Ovary (tissue), 3 donors: Measurements from ENCODE around the gene RAB3D.

Experiments
- EP300 ChIP-seq: sonication (generic); formaldehyde crosslinking; IDR thresholded peaks from one replicate; pipeline ENCODE4 v1.6.1; 2017; ENCODE audit warnings: antibody characterized with exemption
- POLR2A ChIP-seq: fragments of 450-650 bp; IDR thresholded peaks from one replicate; pipeline ENCODE4 v1.6.1; 2017; ENCODE audit warnings: antibody characterized with exemption, mild to moderate bottlenecking, moderate library complexity
- TF ChIP-seq, protein P1 (sequence below), 3 donors: fragments of 450-650 bp in 2 of 3; fragments of 200-600 bp in 1 of 3; IDR thresholded peaks; one replicate each; pipeline versions ENCODE4 v1.5.1 to v1.8.0; 2016 to 2022; ENCODE audit warnings: antibody characterized with exemption in 3 of 3, mild to moderate bottlenecking in 1 of 3
- donor health status: DM: no; HTN: no; CAD: no.

DNA sequence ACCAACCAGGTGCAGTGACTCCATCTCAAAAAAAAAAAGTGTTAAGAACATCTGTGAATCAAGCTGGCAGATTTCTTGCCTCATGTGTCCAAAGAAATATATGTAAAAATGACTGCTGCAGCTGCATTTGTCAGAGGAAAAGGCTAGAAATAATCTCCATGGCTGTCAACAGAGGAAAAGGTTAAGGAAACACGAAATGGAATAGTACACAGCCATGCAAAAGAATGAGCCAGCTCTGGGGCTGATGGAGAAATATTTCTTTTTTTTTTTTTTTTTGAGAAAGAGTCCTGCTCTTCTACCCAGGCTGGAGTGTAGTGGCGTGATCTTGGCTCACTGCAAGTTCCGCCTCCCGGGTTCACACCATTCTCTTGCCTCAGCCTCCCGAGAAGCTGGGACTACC is 6.6 kb downstream of the RAB3D start:
- TF ChIP-seq, protein P1, sequence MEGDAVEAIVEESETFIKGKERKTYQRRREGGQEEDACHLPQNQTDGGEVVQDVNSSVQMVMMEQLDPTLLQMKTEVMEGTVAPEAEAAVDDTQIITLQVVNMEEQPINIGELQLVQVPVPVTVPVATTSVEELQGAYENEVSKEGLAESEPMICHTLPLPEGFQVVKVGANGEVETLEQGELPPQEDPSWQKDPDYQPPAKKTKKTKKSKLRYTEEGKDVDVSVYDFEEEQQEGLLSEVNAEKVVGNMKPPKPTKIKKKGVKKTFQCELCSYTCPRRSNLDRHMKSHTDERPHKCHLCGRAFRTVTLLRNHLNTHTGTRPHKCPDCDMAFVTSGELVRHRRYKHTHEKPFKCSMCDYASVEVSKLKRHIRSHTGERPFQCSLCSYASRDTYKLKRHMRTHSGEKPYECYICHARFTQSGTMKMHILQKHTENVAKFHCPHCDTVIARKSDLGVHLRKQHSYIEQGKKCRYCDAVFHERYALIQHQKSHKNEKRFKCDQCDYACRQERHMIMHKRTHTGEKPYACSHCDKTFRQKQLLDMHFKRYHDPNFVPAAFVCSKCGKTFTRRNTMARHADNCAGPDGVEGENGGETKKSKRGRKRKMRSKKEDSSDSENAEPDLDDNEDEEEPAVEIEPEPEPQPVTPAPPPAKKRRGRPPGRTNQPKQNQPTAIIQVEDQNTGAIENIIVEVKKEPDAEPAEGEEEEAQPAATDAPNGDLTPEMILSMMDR (IDR thresholded peaks at IDR 0.05) = no peak
- no peak for TF ChIP-seq POLR2A
- TF ChIP-seq EP300 = no peak
